OCI-LY3 (cell line): ENCODE data around the gene BRWD1.

Experiments
- EZH2phosphoT487 ChIP-seq: fragments of 200-600 bp; shearing (Covaris generic); IDR thresholded peaks from 2 replicates; pipeline ENCODE4 v1.6.1; 2018; ENCODE audit warnings: antibody characterized with exemption, mixed run types, low read depth
- TF ChIP-seq, protein P1 (sequence below): fragments of 200-600, 300-600 bp; sonication (generic); IDR thresholded peaks from 2 replicates; pipeline ENCODE4 v1.5.1; 2014; ENCODE audit warnings: antibody characterized with exemption, low read length, low read depth

DNA sequence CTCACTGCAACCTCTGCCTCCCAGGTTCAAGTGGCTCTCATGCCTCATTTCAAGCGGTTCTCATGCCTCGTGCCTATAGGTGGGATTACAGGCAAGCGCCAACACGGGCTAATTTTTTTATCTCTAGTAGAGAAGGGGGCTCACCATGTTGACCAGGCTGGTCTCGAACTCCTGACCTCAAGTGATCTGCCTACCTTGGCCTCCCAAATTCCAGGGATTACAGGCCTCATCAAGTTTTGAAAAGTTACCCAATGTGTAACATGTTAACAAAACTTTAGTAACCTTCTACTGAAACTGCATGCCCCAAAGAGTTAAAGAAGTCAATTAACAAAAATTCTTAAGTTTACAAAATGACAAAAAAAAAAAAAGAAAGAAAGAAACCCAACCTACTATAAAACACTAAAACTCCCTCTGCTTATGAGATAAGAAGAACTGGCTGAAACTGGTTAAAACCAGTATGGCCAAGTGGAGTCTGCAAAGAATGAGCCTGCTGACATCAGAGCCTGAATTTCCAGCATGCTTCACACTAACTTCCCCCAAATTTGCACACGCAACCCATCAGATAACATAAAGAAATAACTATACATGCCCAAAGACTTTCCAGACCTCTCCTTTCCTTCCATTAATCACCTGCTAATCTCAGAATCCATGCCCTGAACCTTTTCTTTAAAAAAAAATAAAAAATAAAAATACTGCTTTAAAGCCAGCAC is 104.7 kb downstream of the BRWD1 start:
- TF ChIP-seq, protein P1, sequence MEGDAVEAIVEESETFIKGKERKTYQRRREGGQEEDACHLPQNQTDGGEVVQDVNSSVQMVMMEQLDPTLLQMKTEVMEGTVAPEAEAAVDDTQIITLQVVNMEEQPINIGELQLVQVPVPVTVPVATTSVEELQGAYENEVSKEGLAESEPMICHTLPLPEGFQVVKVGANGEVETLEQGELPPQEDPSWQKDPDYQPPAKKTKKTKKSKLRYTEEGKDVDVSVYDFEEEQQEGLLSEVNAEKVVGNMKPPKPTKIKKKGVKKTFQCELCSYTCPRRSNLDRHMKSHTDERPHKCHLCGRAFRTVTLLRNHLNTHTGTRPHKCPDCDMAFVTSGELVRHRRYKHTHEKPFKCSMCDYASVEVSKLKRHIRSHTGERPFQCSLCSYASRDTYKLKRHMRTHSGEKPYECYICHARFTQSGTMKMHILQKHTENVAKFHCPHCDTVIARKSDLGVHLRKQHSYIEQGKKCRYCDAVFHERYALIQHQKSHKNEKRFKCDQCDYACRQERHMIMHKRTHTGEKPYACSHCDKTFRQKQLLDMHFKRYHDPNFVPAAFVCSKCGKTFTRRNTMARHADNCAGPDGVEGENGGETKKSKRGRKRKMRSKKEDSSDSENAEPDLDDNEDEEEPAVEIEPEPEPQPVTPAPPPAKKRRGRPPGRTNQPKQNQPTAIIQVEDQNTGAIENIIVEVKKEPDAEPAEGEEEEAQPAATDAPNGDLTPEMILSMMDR: no peak
- no peak for TF ChIP-seq EZH2phosphoT487
